SK-N-SH (cell line): ENCODE measurements around the gene DHRSX. TPM values are rescaled to one million over a fixed set of nuclear protein-coding genes. Genes with fewer than 3 reads are reported as not detected.

Experiments
- CTCF ChIA-PET: fragments of 300-600, 350-600 bp; formaldehyde crosslinking; extraction: SDS; loops from one replicate; lab custom pipeline; 2021; lab: Yijun Ruan, JAX
- POLR2A ChIA-PET: fragments of 350-600 bp; sonication (Branson Sonifier 250); formaldehyde crosslinking; extraction: SDS; loops from one replicate; lab custom pipeline; 2020; ENCODE audit warnings: antibody characterized with exemption, inconsistent platforms; lab: Yijun Ruan, JAX
- DNase-seq: peaks from one replicate; pipeline ENCODE4 v3.0.0; 2012
- H2AFZ ChIP-seq: fragments of 200-600 bp; sonication (generic); 2 replicates; pipeline ENCODE4 v1.8.1; 2016; ENCODE audit warnings: antibody characterized with exemption, mild to moderate bottlenecking, low read depth
- H3F3A ChIP-seq: fragments of 200-600 bp; sonication (generic); replicated peaks from 2 replicates; pipeline ENCODE3; 2016; ENCODE audit warnings: antibody characterized with exemption, mild to moderate bottlenecking; ENCODE audit not compliant: insufficient read depth
- H3K27ac ChIP-seq, 2 experiments: fragments of 200-500 bp in 1 of 2; fragments of 200-600 bp in 1 of 2; sonication (Bioruptor generic) in 1 of 2; sonication (generic), shearing (Covaris generic) in 1 of 2; 2 replicates each; pipeline versions ENCODE4 v1.5.1 to v1.6.1; 2014 to 2016; ENCODE audit warnings: low read depth in 2 of 2, inconsistent platforms in 1 of 2, low read length in 1 of 2, mild to moderate bottlenecking in 1 of 2, mixed read lengths in 1 of 2
- H3K27me3 ChIP-seq: fragments of 200-600 bp; sonication (generic), shearing (Covaris generic); 2 replicates; pipeline ENCODE4 v1.6.1; 2016; ENCODE audit warnings: mixed run types; ENCODE audit not compliant: insufficient read depth
- H3K36me3 ChIP-seq, 2 experiments: fragments of 200-500 bp in 1 of 2; fragments of 200-600 bp in 1 of 2; sonication (Bioruptor generic) in 1 of 2; sonication (generic) in 1 of 2; replicated peaks in 1 of 2; 2 replicates each; pipeline versions ENCODE3 to v1.5.1; 2014 to 2016; ENCODE audit warnings: low read length in 1 of 2, mild to moderate bottlenecking in 1 of 2; ENCODE audit not compliant: insufficient read depth in 2 of 2, control insufficient read depth in 1 of 2
- H3K4me1 ChIP-seq, 2 experiments: fragments of 200-500 bp in 1 of 2; fragments of 200-600 bp in 1 of 2; sonication (Bioruptor generic) in 1 of 2; sonication (generic), shearing (Covaris generic) in 1 of 2; 2 replicates each; pipeline versions ENCODE4 v1.5.1 to v1.6.1; 2014 to 2016; ENCODE audit warnings: low read depth in 1 of 2, low read length in 1 of 2, mixed run types in 1 of 2; ENCODE audit not compliant: insufficient read depth in 2 of 2, control insufficient read depth in 1 of 2
- H3K4me2 ChIP-seq: fragments of 200-600 bp; sonication (generic), shearing (Covaris generic); 2 replicates; pipeline ENCODE4 v1.6.1; 2017; ENCODE audit warnings: mixed run types
- H3K4me3 ChIP-seq, 2 experiments: fragments of 200-500 bp in 1 of 2; fragments of 200-600 bp in 1 of 2; sonication (Bioruptor generic) in 1 of 2; sonication (generic), shearing (Covaris generic) in 1 of 2; 2 replicates each; pipeline versions ENCODE4 v1.5.1 to v1.8.1; 2014 to 2016; ENCODE audit warnings: low read depth in 2 of 2, inconsistent platforms in 1 of 2, low read length in 1 of 2, mild to moderate bottlenecking in 1 of 2, mixed read lengths in 1 of 2, moderate library complexity in 1 of 2
- H3K79me2 ChIP-seq: fragments of 200-600 bp; sonication (generic); 2 replicates; pipeline ENCODE4 v1.8.1; 2017; ENCODE audit warnings: mild to moderate bottlenecking; ENCODE audit not compliant: insufficient read depth
- H3K9ac ChIP-seq: fragments of 200-600 bp; sonication (generic); 2 replicates; pipeline ENCODE4 v1.6.1; 2017; ENCODE audit warnings: mixed run types
- H3K9me2 ChIP-seq: fragments of 200-600 bp; sonication (generic); 2 replicates; pipeline ENCODE4 v1.6.1; 2017; ENCODE audit warnings: mixed run types
- H3K9me3 ChIP-seq: fragments of 200-600 bp; sonication (generic); 2 replicates; pipeline ENCODE4 v1.6.1; 2017; ENCODE audit warnings: mixed run types, mild to moderate bottlenecking, moderate library complexity
- H4K20me1 ChIP-seq: fragments of 200-600 bp; sonication (generic); 2 replicates; pipeline ENCODE4 v1.6.1; 2017; ENCODE audit warnings: mild to moderate bottlenecking, mixed run types; ENCODE audit not compliant: insufficient read depth
- CTCF ChIP-seq: fragments of 200-600 bp; sonication (generic); IDR thresholded peaks from 2 replicates; pipeline ENCODE4 v1.6.1; 2017; ENCODE audit warnings: antibody characterized with exemption, mild to moderate bottlenecking, moderate library complexity
- ELF1 ChIP-seq: IDR thresholded peaks from 2 replicates; pipeline ENCODE4 v1.4.0; 2012
- FOXJ3 ChIP-seq: sonication (generic); formaldehyde crosslinking; IDR thresholded peaks from 2 replicates; pipeline ENCODE4 v1.5.1; 2020; ENCODE audit warnings: mild to moderate bottlenecking, missing genetic modification reagents
- GATA2 ChIP-seq: sonication (generic); formaldehyde crosslinking; IDR thresholded peaks from 2 replicates; pipeline ENCODE4 v1.5.0; 2020; ENCODE audit warnings: mild to moderate bottlenecking, missing genetic modification reagents
- MAX ChIP-seq: IDR thresholded peaks from 2 replicates; pipeline ENCODE4 v1.4.0; 2012; ENCODE audit warnings: low read depth
- RAD21 ChIP-seq: IDR thresholded peaks from 2 replicates; pipeline ENCODE4 v1.6.1; 2012; ENCODE audit warnings: mild to moderate bottlenecking, low read length
- RCOR1 ChIP-seq: fragments of 150-350 bp; IDR thresholded peaks from 2 replicates; pipeline ENCODE4 v1.6.1; 2017; ENCODE audit warnings: antibody characterized with exemption, low read length
- SMC3 ChIP-seq: IDR thresholded peaks from 2 replicates; pipeline ENCODE4 v1.6.1; 2012; ENCODE audit warnings: low read depth, low read length, improper control_type of control experiment
- TAF1 ChIP-seq: IDR thresholded peaks from 2 replicates; pipeline ENCODE4 v1.6.1; 2012; ENCODE audit warnings: low read depth, mild to moderate bottlenecking, low read length, moderate library complexity, borderline replicate concordance
- TEAD4 ChIP-seq: IDR thresholded peaks from 2 replicates; pipeline ENCODE4 v1.4.0; 2012; ENCODE audit warnings: mild to moderate bottlenecking, borderline replicate concordance; ENCODE audit not compliant: insufficient read depth
- WGBS: methylation state at CpG from one replicate; pipeline ENCODE4 v1.1.6; 2017; ENCODE audit warnings: low lambda C conversion rate; 5-methylcytosine and 5-hydroxymethylcytosine counted together
- polyA plus RNA-seq, 3 experiments: library from polyadenylated mRNA; depleted of rRNA; stranded (reverse); fragments of >200 nt; gene quantifications; 2 replicates each; pipeline ENCODE4 v1.2.3, GENCODE V29; 2012
- TF ChIP-seq, protein P1 (sequence below): IDR thresholded peaks from 2 replicates; pipeline ENCODE4 v1.6.1; 2012; ENCODE audit warnings: mild to moderate bottlenecking, low read depth, low read length, moderate library complexity
- TF ChIP-seq, protein P2 (sequence below): IDR thresholded peaks from 2 replicates; pipeline ENCODE4; 2012

The DHRSX gene
- polyA plus RNA-seq, 1 of the 3 experiments (the other 2 are of a cell fraction) = 34.3 TPM

DNA sequence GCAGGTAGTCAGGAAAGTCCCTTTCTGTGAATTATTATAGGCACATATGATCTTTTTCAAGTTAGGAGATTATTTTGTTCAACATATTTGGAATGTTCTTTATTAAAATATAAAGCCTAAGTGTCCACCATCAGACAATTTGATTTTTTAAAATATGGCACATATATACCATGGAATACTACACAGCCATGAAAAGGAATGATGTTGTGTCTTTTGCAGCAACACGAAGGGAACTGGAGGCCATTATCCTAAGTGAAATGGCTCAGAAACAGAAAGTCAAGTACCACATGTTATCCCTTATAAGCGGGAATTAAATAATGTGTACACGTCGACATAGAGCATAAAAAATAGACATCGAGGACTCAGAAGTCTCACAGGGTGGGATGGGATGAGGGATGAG lies 73.0 kb downstream of the DHRSX start:
- POLR2A ChIA-PET = no interaction called here
- Histone ChIP-seq H3K36me3 (no peaks in the 10 kb centered on the region), H3K4me2 (no peak overlapping the region)

More for the DNA sequence above, 73.0 kb downstream of the DHRSX start:
- H3K27ac ChIP-seq = no peak overlapping the region
- no peak overlapping the region for H2AFZ ChIP-seq
- H4K20me1 ChIP-seq = 0 out of 2 replicates have a peak, but pooled peaks cover 5% of the 10 kb centered on the region
- no peaks in the 10 kb centered on the region for H3K79me2 ChIP-seq
- CTCF ChIA-PET = no interaction called here
- WGBS = 97% methylated on average over 5 of the region's 5 CpGs
- H3K9me2 ChIP-seq = no peaks in the 10 kb centered on the region
- H3K9ac ChIP-seq = no peak overlapping the region
- no peak for DNase-seq
- peaks cover 5% of the 10 kb centered on the region for H3F3A ChIP-seq
- TF ChIP-seq FOXJ3 = no peak
- no peak for TF ChIP-seq SMC3
- TF ChIP-seq, protein P1, sequence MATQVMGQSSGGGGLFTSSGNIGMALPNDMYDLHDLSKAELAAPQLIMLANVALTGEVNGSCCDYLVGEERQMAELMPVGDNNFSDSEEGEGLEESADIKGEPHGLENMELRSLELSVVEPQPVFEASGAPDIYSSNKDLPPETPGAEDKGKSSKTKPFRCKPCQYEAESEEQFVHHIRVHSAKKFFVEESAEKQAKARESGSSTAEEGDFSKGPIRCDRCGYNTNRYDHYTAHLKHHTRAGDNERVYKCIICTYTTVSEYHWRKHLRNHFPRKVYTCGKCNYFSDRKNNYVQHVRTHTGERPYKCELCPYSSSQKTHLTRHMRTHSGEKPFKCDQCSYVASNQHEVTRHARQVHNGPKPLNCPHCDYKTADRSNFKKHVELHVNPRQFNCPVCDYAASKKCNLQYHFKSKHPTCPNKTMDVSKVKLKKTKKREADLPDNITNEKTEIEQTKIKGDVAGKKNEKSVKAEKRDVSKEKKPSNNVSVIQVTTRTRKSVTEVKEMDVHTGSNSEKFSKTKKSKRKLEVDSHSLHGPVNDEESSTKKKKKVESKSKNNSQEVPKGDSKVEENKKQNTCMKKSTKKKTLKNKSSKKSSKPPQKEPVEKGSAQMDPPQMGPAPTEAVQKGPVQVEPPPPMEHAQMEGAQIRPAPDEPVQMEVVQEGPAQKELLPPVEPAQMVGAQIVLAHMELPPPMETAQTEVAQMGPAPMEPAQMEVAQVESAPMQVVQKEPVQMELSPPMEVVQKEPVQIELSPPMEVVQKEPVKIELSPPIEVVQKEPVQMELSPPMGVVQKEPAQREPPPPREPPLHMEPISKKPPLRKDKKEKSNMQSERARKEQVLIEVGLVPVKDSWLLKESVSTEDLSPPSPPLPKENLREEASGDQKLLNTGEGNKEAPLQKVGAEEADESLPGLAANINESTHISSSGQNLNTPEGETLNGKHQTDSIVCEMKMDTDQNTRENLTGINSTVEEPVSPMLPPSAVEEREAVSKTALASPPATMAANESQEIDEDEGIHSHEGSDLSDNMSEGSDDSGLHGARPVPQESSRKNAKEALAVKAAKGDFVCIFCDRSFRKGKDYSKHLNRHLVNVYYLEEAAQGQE = no peak
- no peak for TF ChIP-seq RAD21
- TF ChIP-seq, protein P2, sequence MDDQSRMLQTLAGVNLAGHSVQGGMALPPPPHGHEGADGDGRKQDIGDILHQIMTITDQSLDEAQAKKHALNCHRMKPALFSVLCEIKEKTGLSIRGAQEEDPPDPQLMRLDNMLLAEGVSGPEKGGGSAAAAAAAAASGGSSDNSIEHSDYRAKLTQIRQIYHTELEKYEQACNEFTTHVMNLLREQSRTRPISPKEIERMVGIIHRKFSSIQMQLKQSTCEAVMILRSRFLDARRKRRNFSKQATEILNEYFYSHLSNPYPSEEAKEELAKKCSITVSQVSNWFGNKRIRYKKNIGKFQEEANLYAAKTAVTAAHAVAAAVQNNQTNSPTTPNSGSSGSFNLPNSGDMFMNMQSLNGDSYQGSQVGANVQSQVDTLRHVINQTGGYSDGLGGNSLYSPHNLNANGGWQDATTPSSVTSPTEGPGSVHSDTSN = no peak
- TF ChIP-seq CTCF = no peak
- no peak for TF ChIP-seq GATA2 (CRISPR knock-in tag)
- no peak for TF ChIP-seq TAF1
- no peak for TF ChIP-seq RCOR1
- TF ChIP-seq ELF1 = no peak
- no peak for TF ChIP-seq TEAD4
- no peak for TF ChIP-seq MAX
- H3K4me3 ChIP-seq = no peak overlapping the region
- H3K4me1 ChIP-seq = no peaks in the 10 kb centered on the region
- no peaks in the 10 kb centered on the region for H3K27me3 ChIP-seq
- H3K9me3 ChIP-seq = no peaks in the 10 kb centered on the region
